ENCODE measurements around the gene MCRS1.

Gene MCRS1

DNA sequence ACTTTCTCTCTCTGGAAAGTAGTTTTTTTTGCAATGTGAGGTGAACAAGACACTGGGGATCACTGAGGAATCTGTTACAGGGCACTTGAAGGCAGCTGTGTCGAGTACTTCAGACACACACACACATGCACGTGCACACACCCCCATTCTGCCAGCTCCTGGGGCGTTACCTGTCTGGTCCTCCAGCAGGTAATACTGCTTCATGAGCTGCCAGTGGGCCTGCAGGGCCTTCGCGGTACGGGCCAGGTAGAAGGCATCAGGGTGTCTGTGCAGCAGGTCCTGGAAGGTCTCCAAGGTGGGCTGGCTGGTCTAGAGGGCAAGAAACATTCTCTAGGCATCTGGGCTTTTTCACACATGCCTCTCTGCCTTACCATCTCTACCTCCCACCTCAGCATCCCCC lies 5.1 kb downstream of the MCRS1 start:
- Histone ChIP-seq H3K36me3 (replicated peaks; ENCODE audit: insufficient read depth, low read length) (peaks cover 3% of the 10 kb centered on the region; the same call in 1 of the 2 replicates), H3K79me2 (ENCODE audit: low read length) (peaks cover 23% of the 10 kb centered on the region), H3F3A (ENCODE audit: insufficient read depth, low read length) (no peaks in the 10 kb centered on the region), H3K27me3 (replicated peaks; ENCODE audit: insufficient read depth, low read length) (no peaks in the 10 kb centered on the region), H2AFZ (ENCODE audit: low read length) (no peak overlapping the region), H3K9ac (ENCODE audit: low read length) (no peak overlapping the region), H3K9me2 (replicated peaks; ENCODE audit: insufficient read depth, low read length) (no peaks in the 10 kb centered on the region), H3K9me3 (replicated peaks; ENCODE audit: insufficient read depth, low read length) (no peaks in the 10 kb centered on the region), H4K20me1 (ENCODE audit: insufficient read depth, low read length) (no peaks in the 10 kb centered on the region), H3K4me3 (ENCODE audit: low read length) (no peak overlapping the region), H3K4me1 (ENCODE audit: low read length) (peaks cover 4% of the 10 kb centered on the region; the same call in 1 of the 2 replicates), H3K4me2 (ENCODE audit: low read depth, low read length) (no peak overlapping the region), H3K27ac (ENCODE audit: low read length) (no peak overlapping the region)
- no peak for TF ChIP-seq EZH2 (optimal IDR thresholded peaks at IDR 0.05; ENCODE audit: low read depth, low read length)
- no peak for TF ChIP-seq EZH2phosphoT487 (IDR thresholded peaks at IDR 0.05; ENCODE audit: low read length)
- no peak for TF ChIP-seq CTCF (IDR thresholded peaks at IDR 0.05; ENCODE audit: low read length)
- DNase-seq = no peak

DNA sequence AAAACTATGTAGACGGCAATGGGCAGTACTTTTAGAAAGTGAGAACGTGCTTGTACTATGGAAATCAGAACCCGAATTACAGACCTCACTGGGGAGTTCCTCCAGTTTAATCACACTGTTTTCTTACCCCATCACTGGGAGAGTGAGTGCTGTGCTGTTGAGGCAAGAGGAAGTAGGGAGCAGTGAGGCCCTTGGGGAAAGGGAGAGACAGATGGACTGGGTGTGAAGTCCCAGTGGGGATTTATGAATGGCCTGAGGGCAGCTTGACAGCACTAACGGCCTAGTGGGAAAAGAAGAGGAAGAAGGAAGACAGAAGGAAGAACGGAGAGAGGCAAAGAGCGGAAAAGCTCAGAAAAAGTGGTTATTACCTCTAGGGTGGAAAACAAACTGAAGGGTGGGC lies 5.7 kb downstream of the MCRS1 start:
- DNase-seq = no peak

DNA sequence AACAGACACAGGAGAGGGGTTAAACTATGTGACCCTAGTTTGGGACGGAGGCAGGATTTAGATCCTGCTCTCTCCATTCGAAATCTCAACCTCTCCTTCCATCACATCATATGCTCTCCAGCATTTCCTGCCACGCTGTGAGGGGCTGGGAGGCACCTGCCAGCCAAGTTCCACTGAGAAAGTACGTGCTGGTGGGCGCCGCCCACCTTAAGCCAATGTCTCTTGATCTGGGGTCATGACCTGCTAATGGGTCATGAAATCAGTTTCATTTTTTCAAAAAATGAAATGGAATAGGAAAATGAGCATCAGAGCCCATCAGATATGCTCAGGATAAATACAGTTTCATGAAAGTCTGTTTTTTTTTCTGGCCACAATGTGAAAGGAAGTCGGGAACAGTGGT lies 7.2 kb downstream of the MCRS1 start:
- peaks cover 3% of the 10 kb centered on the region for H3K79me2 ChIP-seq (ENCODE audit: low read length)
- peaks cover 3% of the 10 kb centered on the region; the same call in 1 of the 2 replicates for H3K36me3 ChIP-seq (replicated peaks; ENCODE audit: insufficient read depth, low read length)
- no peak overlapping the region for H3K4me3 ChIP-seq (ENCODE audit: low read length)
- H3K27ac ChIP-seq (ENCODE audit: low read length) = no peak overlapping the region
- DNase-seq = no peak
- H3K4me1 ChIP-seq (ENCODE audit: low read length) = no peaks in the 10 kb centered on the region
- H3K9me2 ChIP-seq (replicated peaks; ENCODE audit: insufficient read depth, low read length) = no peaks in the 10 kb centered on the region
- TF ChIP-seq CTCF (IDR thresholded peaks at IDR 0.05; ENCODE audit: low read length) (no peak), EZH2phosphoT487 (IDR thresholded peaks at IDR 0.05; ENCODE audit: low read length) (no peak), EZH2 (optimal IDR thresholded peaks at IDR 0.05; ENCODE audit: low read depth, low read length) (no peak)
- H4K20me1 ChIP-seq (ENCODE audit: insufficient read depth, low read length) = no peaks in the 10 kb centered on the region
- no peak overlapping the region for H3K4me2 ChIP-seq (ENCODE audit: low read depth, low read length)
- no peak overlapping the region for H2AFZ ChIP-seq (ENCODE audit: low read length)
- H3F3A ChIP-seq (ENCODE audit: insufficient read depth, low read length) = no peaks in the 10 kb centered on the region
- H3K9ac ChIP-seq (ENCODE audit: low read length) = no peak overlapping the region
- H3K27me3 ChIP-seq (replicated peaks; ENCODE audit: insufficient read depth, low read length) = no peaks in the 10 kb centered on the region
- no peaks in the 10 kb centered on the region for H3K9me3 ChIP-seq (replicated peaks; ENCODE audit: insufficient read depth, low read length)

More for the DNA sequence above, 5.7 kb downstream of the MCRS1 start:
- no peak overlapping the region for H3K4me2 ChIP-seq (ENCODE audit: low read depth, low read length)
- H3K27ac ChIP-seq (ENCODE audit: low read length) = no peak overlapping the region
- H3K79me2 ChIP-seq (ENCODE audit: low read length) = peaks cover 19% of the 10 kb centered on the region
- no peak overlapping the region for H3K4me3 ChIP-seq (ENCODE audit: low read length)
- TF ChIP-seq CTCF (IDR thresholded peaks at IDR 0.05; ENCODE audit: low read length) (no peak), EZH2 (optimal IDR thresholded peaks at IDR 0.05; ENCODE audit: low read depth, low read length) (no peak), EZH2phosphoT487 (IDR thresholded peaks at IDR 0.05; ENCODE audit: low read length) (no peak)
- H3K9me2 ChIP-seq (replicated peaks; ENCODE audit: insufficient read depth, low read length) = no peaks in the 10 kb centered on the region
- no peaks in the 10 kb centered on the region for H3K9me3 ChIP-seq (replicated peaks; ENCODE audit: insufficient read depth, low read length)
- H3K36me3 ChIP-seq (replicated peaks; ENCODE audit: insufficient read depth, low read length) = peaks cover 3% of the 10 kb centered on the region; the same call in 1 of the 2 replicates
- no peaks in the 10 kb centered on the region for H3F3A ChIP-seq (ENCODE audit: insufficient read depth, low read length)
- H3K9ac ChIP-seq (ENCODE audit: low read length) = no peak overlapping the region
- H3K27me3 ChIP-seq (replicated peaks; ENCODE audit: insufficient read depth, low read length) = no peaks in the 10 kb centered on the region
- H3K4me1 ChIP-seq (ENCODE audit: low read length) = peaks cover 4% of the 10 kb centered on the region; the same call in 1 of the 2 replicates
- no peaks in the 10 kb centered on the region for H4K20me1 ChIP-seq (ENCODE audit: insufficient read depth, low read length)
- H2AFZ ChIP-seq (ENCODE audit: low read length) = no peak overlapping the region
